ENCODE measurements around the gene MAPKBP1.

DNA sequence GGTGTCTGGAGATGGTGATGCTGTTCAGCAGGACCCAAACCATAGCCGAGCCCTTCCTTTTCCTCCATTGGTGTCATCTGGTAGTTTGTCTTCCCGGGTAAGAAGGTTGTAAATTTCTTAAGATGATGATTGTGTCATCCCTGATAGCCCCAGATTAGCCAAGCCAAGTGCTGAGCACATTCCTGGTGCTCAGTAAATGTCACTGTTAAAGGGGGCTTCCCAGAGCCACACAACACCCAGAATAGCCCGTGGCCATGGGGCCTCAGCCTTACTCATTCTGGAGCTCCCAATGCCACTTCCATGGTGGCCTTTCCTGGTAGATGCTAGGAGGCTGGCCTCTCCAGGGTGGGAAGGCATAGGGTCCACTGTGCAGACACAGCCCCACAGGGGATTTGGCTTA is 59.8 kb downstream of the MAPKBP1 start:
- TF ChIP-seq, protein P1, sequence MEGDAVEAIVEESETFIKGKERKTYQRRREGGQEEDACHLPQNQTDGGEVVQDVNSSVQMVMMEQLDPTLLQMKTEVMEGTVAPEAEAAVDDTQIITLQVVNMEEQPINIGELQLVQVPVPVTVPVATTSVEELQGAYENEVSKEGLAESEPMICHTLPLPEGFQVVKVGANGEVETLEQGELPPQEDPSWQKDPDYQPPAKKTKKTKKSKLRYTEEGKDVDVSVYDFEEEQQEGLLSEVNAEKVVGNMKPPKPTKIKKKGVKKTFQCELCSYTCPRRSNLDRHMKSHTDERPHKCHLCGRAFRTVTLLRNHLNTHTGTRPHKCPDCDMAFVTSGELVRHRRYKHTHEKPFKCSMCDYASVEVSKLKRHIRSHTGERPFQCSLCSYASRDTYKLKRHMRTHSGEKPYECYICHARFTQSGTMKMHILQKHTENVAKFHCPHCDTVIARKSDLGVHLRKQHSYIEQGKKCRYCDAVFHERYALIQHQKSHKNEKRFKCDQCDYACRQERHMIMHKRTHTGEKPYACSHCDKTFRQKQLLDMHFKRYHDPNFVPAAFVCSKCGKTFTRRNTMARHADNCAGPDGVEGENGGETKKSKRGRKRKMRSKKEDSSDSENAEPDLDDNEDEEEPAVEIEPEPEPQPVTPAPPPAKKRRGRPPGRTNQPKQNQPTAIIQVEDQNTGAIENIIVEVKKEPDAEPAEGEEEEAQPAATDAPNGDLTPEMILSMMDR (IDR thresholded peaks at IDR 0.05), result no peak
- TF ChIP-seq POLR2A (IDR thresholded peaks at IDR 0.05), result no peak
